Transverse colon (tissue), 3 donors: ENCODE data around the gene HOXC9.

Experiments
- CTCF ChIP-seq, 5 experiments: fragments of 200-600 bp in 3 of 5; fragments of 450-650 bp in 2 of 5; sonication (generic) in 3 of 5; IDR thresholded peaks; 1 replicate in 2 of 5; 2 replicates in 3 of 5; pipeline ENCODE4 v1.5.1; 2016 to 2017; ENCODE audit warnings: antibody characterized with exemption in 5 of 5, inconsistent platforms in 3 of 5, mild to moderate bottlenecking in 2 of 5, moderate library complexity in 1 of 5
- POLR2A ChIP-seq: fragments of 450-650 bp; IDR thresholded peaks from one replicate; pipeline ENCODE4 v1.6.1; 2016; ENCODE audit warnings: antibody characterized with exemption, mild to moderate bottlenecking, moderate library complexity

- TF ChIP-seq CTCF (IDR thresholded peaks at IDR 0.05): no peak
- TF ChIP-seq POLR2A: no peak
Observed at GRCh38 chr12:54042970-54043853, 43.3 kb downstream of the HOXC9 start.
